Endothelial cell (in vitro differentiated cells): ENCODE measurements around the gene VSTM2L. TPM values are rescaled to one million over a fixed set of nuclear protein-coding genes. Genes with fewer than 3 reads are reported as not detected.

Experiments
- DNase-seq: peaks from one replicate; pipeline ENCODE4 v3.0.0; 2021; ENCODE audit warnings: low spot score
- H3K27ac Mint-ChIP-seq: one replicate; pipeline ENCODE4 v1.8.0; 2021; ENCODE audit warnings: mixed read lengths, inconsistent platforms; ENCODE audit not compliant: unreplicated experiment
- H3K27me3 Mint-ChIP-seq: one replicate; pipeline ENCODE4 v1.8.0; 2021; ENCODE audit warnings: mild to moderate bottlenecking, moderate library complexity, mixed read lengths, inconsistent platforms; ENCODE audit not compliant: unreplicated experiment
- H3K36me3 Mint-ChIP-seq: one replicate; pipeline ENCODE4 v1.8.0; 2021; ENCODE audit warnings: mild to moderate bottlenecking, low read depth, mixed read lengths, inconsistent platforms; ENCODE audit not compliant: unreplicated experiment
- H3K4me1 Mint-ChIP-seq: one replicate; pipeline ENCODE4 v1.8.0; 2021; ENCODE audit warnings: mild to moderate bottlenecking, mixed read lengths, inconsistent platforms; ENCODE audit not compliant: unreplicated experiment
- H3K4me3 Mint-ChIP-seq: one replicate; pipeline ENCODE4 v1.8.0; 2021; ENCODE audit warnings: mild to moderate bottlenecking, mixed read lengths, inconsistent platforms; ENCODE audit not compliant: unreplicated experiment
- H3K9me3 Mint-ChIP-seq: one replicate; pipeline ENCODE4 v1.8.0; 2021; ENCODE audit warnings: mixed read lengths, inconsistent platforms; ENCODE audit not compliant: unreplicated experiment
- total RNA-seq: library from RNA; stranded (reverse); fragmentation: NEBNext Ultra II Directional; extraction: Animal tissue kit (Norgen Biotek cat#: 25700); gene quantifications from one replicate; pipeline ENCODE4 v1.2.1, GENCODE V29; 2021; ENCODE audit not compliant: unreplicated experiment
- TF ChIP-seq, protein P1 (sequence below): fragments of 200-600 bp; sonication (generic); IDR thresholded peaks from one replicate; pipeline ENCODE4 v1.5.0; 2021; ENCODE audit warnings: antibody characterized with exemption; ENCODE audit not compliant: unreplicated experiment

Gene VSTM2L
- total RNA-seq, 1 donor from 2014 or later, result 1.6 TPM

DNA sequence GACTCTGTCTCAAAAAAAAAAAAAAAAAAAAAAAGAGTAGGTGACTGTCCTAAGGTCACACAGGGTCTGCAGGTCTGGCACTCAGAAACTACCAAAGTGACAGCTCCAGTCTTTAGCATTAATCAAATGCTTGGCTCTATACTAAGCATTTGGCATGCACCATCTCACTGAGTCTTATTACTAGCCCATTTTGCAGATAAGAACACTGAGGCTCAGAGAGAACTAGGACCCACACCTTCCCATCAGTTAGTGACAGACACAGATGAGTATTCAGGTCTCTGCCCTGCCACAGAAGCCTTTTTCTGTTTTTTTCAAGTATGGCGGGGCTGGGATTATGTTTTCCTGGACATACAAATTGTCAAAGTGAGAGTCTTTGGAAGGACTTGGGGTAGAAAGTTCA, 23.1 kb upstream of the VSTM2L start:
- DNase-seq, result no peak
- peaks cover 2% of the 10 kb centered on the region for H3K4me1 Mint-ChIP-seq
- H3K36me3 Mint-ChIP-seq, result peaks cover 7% of the 10 kb centered on the region
- H3K27me3 Mint-ChIP-seq, result peaks cover 2% of the 10 kb centered on the region
- TF ChIP-seq, protein P1, sequence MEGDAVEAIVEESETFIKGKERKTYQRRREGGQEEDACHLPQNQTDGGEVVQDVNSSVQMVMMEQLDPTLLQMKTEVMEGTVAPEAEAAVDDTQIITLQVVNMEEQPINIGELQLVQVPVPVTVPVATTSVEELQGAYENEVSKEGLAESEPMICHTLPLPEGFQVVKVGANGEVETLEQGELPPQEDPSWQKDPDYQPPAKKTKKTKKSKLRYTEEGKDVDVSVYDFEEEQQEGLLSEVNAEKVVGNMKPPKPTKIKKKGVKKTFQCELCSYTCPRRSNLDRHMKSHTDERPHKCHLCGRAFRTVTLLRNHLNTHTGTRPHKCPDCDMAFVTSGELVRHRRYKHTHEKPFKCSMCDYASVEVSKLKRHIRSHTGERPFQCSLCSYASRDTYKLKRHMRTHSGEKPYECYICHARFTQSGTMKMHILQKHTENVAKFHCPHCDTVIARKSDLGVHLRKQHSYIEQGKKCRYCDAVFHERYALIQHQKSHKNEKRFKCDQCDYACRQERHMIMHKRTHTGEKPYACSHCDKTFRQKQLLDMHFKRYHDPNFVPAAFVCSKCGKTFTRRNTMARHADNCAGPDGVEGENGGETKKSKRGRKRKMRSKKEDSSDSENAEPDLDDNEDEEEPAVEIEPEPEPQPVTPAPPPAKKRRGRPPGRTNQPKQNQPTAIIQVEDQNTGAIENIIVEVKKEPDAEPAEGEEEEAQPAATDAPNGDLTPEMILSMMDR, result no peak
- no peak overlapping the region for H3K27ac Mint-ChIP-seq
- H3K4me3 Mint-ChIP-seq, result no peak overlapping the region
- no peaks in the 10 kb centered on the region for H3K9me3 Mint-ChIP-seq

DNA sequence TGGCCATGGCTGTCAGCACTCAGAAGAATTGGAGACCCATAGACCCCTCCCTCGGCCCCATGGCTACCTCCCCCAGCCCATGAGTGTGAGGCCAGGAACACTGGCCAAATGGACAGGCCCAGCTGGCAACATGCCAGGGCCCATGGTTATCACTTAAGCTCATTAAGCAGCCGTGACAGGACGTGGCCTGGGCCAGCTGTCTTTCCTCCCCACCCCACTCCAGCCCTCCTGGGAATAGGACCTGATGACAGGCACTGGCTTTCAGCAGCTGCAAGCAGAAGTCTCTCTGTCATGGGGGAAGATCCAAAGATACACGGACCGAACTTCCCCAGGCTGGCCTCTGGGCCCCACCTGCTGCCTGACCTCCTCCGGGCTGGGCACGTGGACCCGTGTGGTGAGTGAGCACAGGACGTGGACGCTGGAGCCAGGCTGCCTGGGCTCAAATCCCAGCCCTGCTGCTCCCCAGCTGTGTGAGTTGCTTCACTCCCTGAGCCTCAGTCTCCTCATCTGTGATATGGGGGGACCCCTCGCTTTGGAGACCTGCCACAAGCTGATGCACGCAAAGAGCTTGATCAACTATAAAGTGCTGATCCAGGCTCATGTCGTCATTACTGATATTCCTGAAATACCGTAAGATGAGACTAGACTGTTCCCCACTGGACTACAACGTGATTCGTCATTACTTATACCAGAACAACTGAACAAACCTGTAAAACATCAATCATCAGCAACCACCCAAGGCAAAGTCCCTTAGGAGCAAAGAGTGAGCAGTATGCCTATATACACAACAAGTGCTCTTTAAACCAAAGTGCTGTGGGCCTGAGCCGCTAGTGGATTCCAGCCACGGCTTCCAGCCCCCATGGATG, 22.0 kb upstream of the VSTM2L start:
- Mint-ChIP-seq H3K9me3 (no peaks in the 10 kb centered on the region), H3K27ac (no peak overlapping the region), H3K36me3 (peaks cover 7% of the 10 kb centered on the region), H3K4me3 (no peak overlapping the region), H3K27me3 (no peaks in the 10 kb centered on the region), H3K4me1 (peaks cover 2% of the 10 kb centered on the region)
- TF ChIP-seq, protein P1, result no peak
- peak; percentile 26 for DNase-seq

DNA sequence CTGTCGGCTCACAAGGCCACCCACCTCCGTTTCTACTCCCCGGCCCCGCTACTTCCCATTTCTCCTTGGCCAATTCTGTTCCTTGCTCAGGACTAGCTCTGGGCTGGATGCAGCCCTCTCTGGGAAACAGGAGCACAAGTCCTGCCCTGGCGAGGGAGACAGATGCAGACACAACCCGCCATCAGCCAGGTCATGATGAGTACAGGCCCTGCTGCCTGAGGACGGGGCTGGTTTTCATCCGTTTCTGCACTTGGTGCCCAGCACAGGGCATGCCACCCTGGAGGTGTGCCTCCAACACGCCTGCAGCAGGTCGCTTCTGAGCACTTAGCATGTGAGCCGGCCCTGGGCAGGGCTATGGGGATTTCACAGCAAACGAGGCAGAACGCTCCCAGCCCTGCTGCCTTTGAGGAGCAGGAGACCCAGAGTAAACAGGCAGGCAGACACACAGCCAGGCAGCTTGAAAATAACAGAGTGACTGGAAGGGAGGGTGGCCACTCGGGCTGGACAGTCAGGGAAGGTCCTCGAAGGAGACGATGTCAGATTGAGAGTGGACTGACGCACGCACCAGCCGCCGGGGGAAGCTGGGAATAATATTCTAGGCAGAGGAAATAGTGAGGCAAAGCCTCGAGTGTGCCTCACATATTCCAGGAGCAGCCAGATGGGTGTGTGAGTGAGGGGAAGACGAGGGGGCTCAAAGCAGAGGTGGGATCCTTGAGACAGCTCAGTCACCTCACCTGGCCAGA, 21.2 kb upstream of the VSTM2L start:
- Mint-ChIP-seq H3K4me3 (no peak overlapping the region), H3K36me3 (no peaks in the 10 kb centered on the region), H3K27ac (no peak overlapping the region), H3K27me3 (peaks cover 2% of the 10 kb centered on the region), H3K9me3 (no peaks in the 10 kb centered on the region), H3K4me1 (peaks cover 2% of the 10 kb centered on the region)
- TF ChIP-seq, protein P1, result no peak
- no peak for DNase-seq

DNA sequence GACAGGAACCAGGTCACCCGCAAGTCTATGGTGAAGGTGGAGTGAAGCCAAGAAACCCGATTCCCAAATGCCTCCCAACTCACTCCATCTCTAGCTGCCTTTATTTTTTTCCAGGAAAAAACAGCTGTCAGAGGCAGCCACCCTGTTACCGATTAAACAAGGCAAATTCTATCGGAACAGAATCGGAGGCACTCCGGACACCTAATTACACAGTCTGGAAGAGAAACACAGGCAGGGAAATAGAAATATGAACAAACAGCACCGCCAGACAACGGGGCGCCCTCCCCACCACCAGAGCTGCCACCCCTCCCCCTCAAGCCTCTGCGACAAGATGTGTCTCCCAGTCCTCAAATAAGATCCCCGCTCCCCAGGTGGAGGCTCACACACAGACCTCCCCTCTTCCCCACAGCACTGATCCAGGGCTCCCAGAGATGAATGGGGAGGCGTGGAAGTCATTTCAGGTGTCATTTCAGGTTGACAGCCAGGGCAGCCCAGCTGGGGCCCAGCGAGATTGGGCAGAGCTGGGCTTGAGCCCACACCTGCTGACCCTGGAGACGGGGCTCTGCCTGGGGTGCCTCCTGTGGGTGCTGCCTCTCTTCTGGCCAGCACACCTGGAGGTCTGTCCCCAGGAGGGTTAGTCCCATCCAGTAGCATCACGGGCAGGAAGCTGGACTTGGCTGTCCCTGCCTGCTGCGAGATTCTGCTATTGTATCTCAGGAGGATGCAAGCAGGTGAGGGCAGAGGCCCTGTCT, 19.8 kb upstream of the VSTM2L start:
- no peak for DNase-seq
- TF ChIP-seq, protein P1, result no peak

More for the DNA sequence above, 19.8 kb upstream of the VSTM2L start:
- Mint-ChIP-seq H3K4me1 (peaks cover 2% of the 10 kb centered on the region), H3K36me3 (no peaks in the 10 kb centered on the region), H3K27ac (no peak overlapping the region), H3K9me3 (no peaks in the 10 kb centered on the region), H3K27me3 (peaks cover 6% of the 10 kb centered on the region), H3K4me3 (no peak overlapping the region)
